Chondrocyte (in vitro differentiated cells): ENCODE measurements around the gene RAP2B. TPM values are rescaled to one million over a fixed set of nuclear protein-coding genes. Genes with fewer than 3 reads are reported as not detected.
"Not testable (repeated sequence)": the region's sequence is repeated elsewhere in the genome, so short reads cannot be mapped to it uniquely, and the experiment has no call there.

Experiments used
- DNase-seq: peaks from one replicate; pipeline ENCODE4 v3.0.0; 2021; ENCODE audit warnings: mixed read lengths, low spot score
- H3K27ac Mint-ChIP-seq: one replicate; pipeline ENCODE4 v1.8.0; 2021; ENCODE audit warnings: mild to moderate bottlenecking, moderate library complexity, mixed read lengths; ENCODE audit not compliant: unreplicated experiment
- H3K27me3 Mint-ChIP-seq: 2 replicates; pipeline ENCODE4 v1.8.0; 2021; ENCODE audit warnings: low read depth, mixed read lengths
- H3K36me3 Mint-ChIP-seq: 2 replicates; pipeline ENCODE4 v1.8.0; 2021; ENCODE audit warnings: low read depth, mixed read lengths
- H3K4me1 Mint-ChIP-seq: 2 replicates; pipeline ENCODE4 v1.8.0; 2021; ENCODE audit warnings: low read depth, mild to moderate bottlenecking, mixed read lengths
- H3K4me3 Mint-ChIP-seq: one replicate; pipeline ENCODE4 v1.8.0; 2021; ENCODE audit warnings: mild to moderate bottlenecking, moderate library complexity, mixed read lengths; ENCODE audit not compliant: unreplicated experiment
- H3K9me3 Mint-ChIP-seq: 2 replicates; pipeline ENCODE4 v1.8.0; 2021; ENCODE audit warnings: low read depth, mixed read lengths
- long read RNA-seq: library from polyadenylated mRNA; stranded (forward); transcript quantifications from one replicate; pipeline ENCODE4 v2.0.0, GENCODE V29; 2021
- total RNA-seq: library from RNA; stranded (reverse); gene quantifications from 3 replicates; pipeline ENCODE4 v1.2.1, GENCODE V29; 2021
- TF ChIP-seq, protein P1 (sequence below): fragments of 200-600 bp; sonication (generic); IDR thresholded peaks from 2 replicates; pipeline ENCODE4 v1.5.0; 2021; ENCODE audit warnings: antibody characterized with exemption, mild to moderate bottlenecking, moderate library complexity

RAP2B gene
- total RNA-seq, result 10.6 to 12.3 TPM (median 11.0 TPM) in 3 replicates
- long read RNA-seq, full-length matches to known transcripts, result 26 of 26 reads
- long read RNA-seq, partial matches to known transcripts, result 0 of 26 reads
- long read RNA-seq, other reads (novel, unspliced or antisense), result 0 of 26 reads

DNA sequence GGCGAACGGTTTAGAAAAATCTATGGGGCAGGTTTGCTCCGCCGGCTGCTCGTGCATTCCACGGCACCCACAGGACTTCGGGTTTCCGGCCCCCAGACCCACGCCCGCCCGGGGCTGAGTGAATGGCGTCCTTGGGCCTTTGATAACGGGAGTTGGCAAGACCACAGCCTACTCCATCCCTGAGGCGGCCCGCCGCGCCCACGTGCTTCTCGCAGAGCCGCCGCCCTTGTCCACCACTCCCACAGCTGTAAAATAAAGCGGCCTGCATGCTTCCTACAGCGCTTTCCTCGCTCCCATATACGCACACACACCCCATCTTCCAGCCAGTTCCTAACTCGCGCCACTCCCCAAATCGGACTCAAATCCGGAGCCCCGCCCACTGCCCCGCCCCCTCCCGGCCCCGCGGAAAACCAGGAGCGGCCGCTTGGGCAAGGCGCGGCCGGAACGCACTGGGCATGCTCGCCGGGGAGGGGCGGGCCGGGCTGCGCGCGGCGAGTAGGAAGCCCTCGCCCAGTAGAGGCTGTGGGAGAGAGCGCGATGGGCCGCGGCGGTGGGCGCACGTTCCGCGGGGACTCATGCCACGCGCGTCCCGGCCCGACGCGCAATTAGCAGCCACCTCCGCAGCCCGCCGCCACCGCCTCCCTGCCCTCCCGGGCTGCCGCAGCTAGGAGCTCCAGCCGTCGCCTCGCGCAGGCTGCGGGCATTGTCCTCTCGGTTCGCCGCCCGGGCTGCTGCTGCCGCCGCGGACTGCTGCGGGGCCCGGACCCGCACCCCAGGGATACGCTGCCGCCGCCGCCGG is at the start of gene RAP2B:
RAP2B (plus strand) TSS at position 513 of the 799 bp plus-strand sequence. CDS start 468 bp downstream, outside the sequence.
- Mint-ChIP-seq H3K36me3 (no peaks in the 10 kb centered on the region), H3K27ac (peak within 1 kb of the TSS; percentile 98), H3K9me3 (no peaks in the 10 kb centered on the region), H3K4me1 (peaks cover 44% of the 10 kb centered on the region), H3K4me3 (peak within 1 kb of the TSS; percentile 96), H3K27me3 (no peaks in the 10 kb centered on the region)
- peak; percentile 96 for DNase-seq
- TF ChIP-seq, protein P1, sequence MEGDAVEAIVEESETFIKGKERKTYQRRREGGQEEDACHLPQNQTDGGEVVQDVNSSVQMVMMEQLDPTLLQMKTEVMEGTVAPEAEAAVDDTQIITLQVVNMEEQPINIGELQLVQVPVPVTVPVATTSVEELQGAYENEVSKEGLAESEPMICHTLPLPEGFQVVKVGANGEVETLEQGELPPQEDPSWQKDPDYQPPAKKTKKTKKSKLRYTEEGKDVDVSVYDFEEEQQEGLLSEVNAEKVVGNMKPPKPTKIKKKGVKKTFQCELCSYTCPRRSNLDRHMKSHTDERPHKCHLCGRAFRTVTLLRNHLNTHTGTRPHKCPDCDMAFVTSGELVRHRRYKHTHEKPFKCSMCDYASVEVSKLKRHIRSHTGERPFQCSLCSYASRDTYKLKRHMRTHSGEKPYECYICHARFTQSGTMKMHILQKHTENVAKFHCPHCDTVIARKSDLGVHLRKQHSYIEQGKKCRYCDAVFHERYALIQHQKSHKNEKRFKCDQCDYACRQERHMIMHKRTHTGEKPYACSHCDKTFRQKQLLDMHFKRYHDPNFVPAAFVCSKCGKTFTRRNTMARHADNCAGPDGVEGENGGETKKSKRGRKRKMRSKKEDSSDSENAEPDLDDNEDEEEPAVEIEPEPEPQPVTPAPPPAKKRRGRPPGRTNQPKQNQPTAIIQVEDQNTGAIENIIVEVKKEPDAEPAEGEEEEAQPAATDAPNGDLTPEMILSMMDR, result no peak

DNA sequence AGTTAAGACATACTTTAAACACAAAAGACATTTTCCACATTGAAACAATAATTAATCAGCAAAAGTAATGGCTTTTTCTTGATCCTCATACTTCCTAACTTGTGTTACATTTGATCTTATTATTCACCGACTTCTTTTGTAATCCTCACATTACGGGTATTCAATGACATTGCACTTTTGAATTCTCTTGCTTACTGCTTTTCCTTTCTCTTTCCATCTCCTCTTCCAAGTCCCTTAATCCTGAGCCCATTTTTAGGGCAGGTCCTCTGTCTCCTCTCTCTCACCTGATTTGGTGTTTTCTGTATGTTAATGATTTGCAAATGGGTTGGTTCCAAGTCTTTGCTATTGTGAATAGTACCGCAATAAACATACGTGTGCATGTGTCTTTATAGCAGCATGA is 48.5 kb upstream of the RAP2B start:
- Mint-ChIP-seq H3K4me3 (no peak overlapping the region), H3K4me1 (no peaks in the 10 kb centered on the region), H3K36me3 (no peaks in the 10 kb centered on the region), H3K9me3 (no peaks in the 10 kb centered on the region), H3K27me3 (no peaks in the 10 kb centered on the region), H3K27ac (no peak overlapping the region)
- no peak for DNase-seq
- TF ChIP-seq, protein P1, result no peak

- not testable (repeated sequence) for H3K36me3 Mint-ChIP-seq, H3K4me3 Mint-ChIP-seq, H3K27ac Mint-ChIP-seq, H3K9me3 Mint-ChIP-seq, H3K27me3 Mint-ChIP-seq, H3K4me1 Mint-ChIP-seq, DNase-seq
Observed at GRCh38 chr3:153114270-153114669, 47.8 kb upstream of the RAP2B start.

DNA sequence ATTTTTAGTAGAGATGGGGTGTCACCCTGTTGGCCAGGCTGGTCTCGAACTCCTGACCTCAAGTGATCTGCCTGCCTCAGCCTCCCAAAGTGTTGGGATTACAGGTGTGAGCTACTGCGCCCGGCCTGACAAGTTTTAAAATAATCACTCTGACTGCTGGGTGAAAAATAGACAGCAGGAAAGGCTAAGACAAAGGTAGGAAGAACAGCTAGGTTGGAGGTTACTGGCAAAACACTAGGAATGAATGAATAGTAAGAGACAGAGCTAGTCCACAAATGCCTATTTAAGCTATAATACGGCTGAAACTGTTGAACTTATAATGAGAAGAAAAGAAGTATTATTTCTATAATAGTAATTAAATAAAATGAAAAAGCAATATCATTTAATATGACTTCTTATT is 46.7 kb upstream of the RAP2B start:
- no peaks in the 10 kb centered on the region for H3K27me3 Mint-ChIP-seq
- no peaks in the 10 kb centered on the region for H3K4me1 Mint-ChIP-seq
- no peaks in the 10 kb centered on the region for H3K36me3 Mint-ChIP-seq
- H3K4me3 Mint-ChIP-seq, result no peak overlapping the region
- TF ChIP-seq, protein P1, result no peak
- DNase-seq, result no peak
- H3K9me3 Mint-ChIP-seq, result no peaks in the 10 kb centered on the region
- H3K27ac Mint-ChIP-seq, result no peak overlapping the region

DNA sequence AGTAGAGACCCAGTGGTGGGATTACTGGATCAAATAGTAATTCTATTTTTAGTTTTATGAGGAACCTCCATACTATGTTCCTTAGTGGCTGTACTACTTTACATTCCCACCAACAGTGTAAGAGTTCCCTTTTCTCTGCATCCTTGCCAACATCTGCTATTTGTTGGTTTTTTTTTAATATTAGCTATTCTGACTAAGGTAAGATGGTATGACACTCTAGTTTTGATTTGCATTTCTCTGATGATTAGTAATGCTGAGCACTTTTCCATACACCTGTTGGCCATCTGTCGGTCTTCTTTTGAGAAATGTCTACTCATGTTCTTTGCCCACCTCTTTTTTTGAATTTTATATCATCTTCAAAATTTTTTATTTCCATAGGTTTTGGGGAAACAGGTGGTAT is 34.2 kb upstream of the RAP2B start:
- TF ChIP-seq, protein P1, result no peak
- no peak for DNase-seq
- no peak overlapping the region for H3K4me3 Mint-ChIP-seq
- peaks cover 2% of the 10 kb centered on the region for H3K36me3 Mint-ChIP-seq
- peaks cover 12% of the 10 kb centered on the region for H3K9me3 Mint-ChIP-seq
- peaks cover 13% of the 10 kb centered on the region for H3K4me1 Mint-ChIP-seq
- H3K27me3 Mint-ChIP-seq, result no peaks in the 10 kb centered on the region
- no peak overlapping the region for H3K27ac Mint-ChIP-seq
